ENCODE measurements around the gene TNFRSF19.

DNA sequence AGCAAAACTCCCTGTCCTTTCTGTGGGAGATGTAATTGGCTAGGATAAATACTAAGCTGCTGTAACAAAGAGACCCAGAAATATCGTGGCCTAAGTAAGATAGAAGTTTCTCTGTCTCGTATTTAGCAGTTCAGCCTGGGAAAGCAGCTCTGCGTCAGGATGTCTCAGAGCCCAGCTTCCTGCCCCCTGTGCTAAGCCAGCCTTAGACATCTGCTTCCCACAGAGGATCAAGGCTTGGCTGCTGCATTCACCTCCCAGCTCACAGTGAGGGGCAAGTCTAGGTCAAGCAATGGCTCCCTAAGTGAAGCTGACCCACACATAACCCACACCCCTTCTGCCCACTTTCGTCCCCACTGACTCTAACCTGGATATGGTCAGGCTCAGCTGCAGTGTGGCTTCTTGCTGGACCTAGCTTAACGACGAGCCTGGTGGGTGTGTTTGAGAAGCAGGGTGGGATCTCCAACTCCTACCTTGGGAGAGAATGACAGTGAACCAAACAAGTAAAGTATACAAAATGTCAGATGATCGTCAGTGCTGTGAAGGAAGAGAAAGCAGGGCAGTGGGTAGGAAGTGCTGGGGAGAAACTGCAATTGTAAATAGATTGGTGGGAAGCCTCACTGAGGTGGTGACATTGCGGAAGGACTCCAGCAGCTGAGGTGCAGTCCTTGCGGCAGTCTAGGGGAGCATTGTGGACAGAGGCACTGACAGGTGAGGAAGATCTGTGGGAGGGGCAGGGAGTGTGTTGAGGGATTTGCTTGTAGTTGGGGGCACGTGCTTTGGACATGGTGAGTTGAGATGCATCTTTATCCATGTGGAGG, 82.9 kb downstream of the TNFRSF19 start:
- no peak for TF ChIP-seq CTCF (IDR thresholded peaks at IDR 0.05; ENCODE audit: low read length)
- TF ChIP-seq EZH2 (optimal IDR thresholded peaks at IDR 0.05; ENCODE audit: low read depth, low read length): no peak

Measured in MM.1S (cell line).